NCI-H748 treated with DMSO at 0.1 percent for 48 hours (cell line): ENCODE data around the gene SLC17A7.
A peak's percentile ranks its signal among the peaks of the same experiment; 100 is the strongest.
"Not testable (repeated sequence)": the region's sequence is repeated elsewhere in the genome, so short reads cannot be mapped to it uniquely, and the experiment has no call there.

Source experiments
- DNase-seq: peaks from one replicate; lab custom pipeline; 2025; lab: John Stamatoyannopoulos, UW

The SLC17A7 gene

GRCh38 chr19:49441210-49441959 lies at the start of gene SLC17A7:
Gene SLC17A7, minus strand, starts transcription at chr19:49441527. Its CDS starts 148 bp downstream, at chr19:49441379.
- DNase-seq, result peak; percentile 50

GRCh38 chr19:49490287-49491029 lies 49.1 kb upstream of the SLC17A7 start:
- no peak for DNase-seq

GRCh38 chr19:49489601-49490167 lies 48.4 kb upstream of the SLC17A7 start:
- DNase-seq, result no peak

- no peak for DNase-seq
Measured at GRCh38 chr19:49488863-49489537, 47.7 kb upstream of the SLC17A7 start.

- DNase-seq, result no peak
Measured at GRCh38 chr19:49488046-49488862, 46.9 kb upstream of the SLC17A7 start.

GRCh38 chr19:49487277-49488045 lies 46.1 kb upstream of the SLC17A7 start, which contains the start of gene RPL13A:
Gene RPL13A, plus strand, starts transcription at chr19:49487608. Its CDS starts 22 bp downstream, at chr19:49487630.
- DNase-seq, result peak; percentile 99

- no peak for DNase-seq
Measured at GRCh38 chr19:49486710-49487276, 45.5 kb upstream of the SLC17A7 start.

- no peak for DNase-seq
Measured at GRCh38 chr19:49486232-49486631, 44.9 kb upstream of the SLC17A7 start.

GRCh38 chr19:49481020-49481683 lies 39.8 kb upstream of the SLC17A7 start:
- no peak for DNase-seq

- DNase-seq, result no peak
Measured at GRCh38 chr19:49479975-49480628, 38.8 kb upstream of the SLC17A7 start.

- DNase-seq, result no peak
Measured at GRCh38 chr19:49475995-49476880, 34.9 kb upstream of the SLC17A7 start.

GRCh38 chr19:49475191-49475917 lies 34.0 kb upstream of the SLC17A7 start:
- DNase-seq, result no peak

GRCh38 chr19:49474542-49474924 lies 33.2 kb upstream of the SLC17A7 start:
- DNase-seq, result no peak

GRCh38 chr19:49473868-49474541 lies 32.7 kb upstream of the SLC17A7 start, which contains the start of gene FLT3LG:
Gene FLT3LG, plus strand, starts transcription at chr19:49474215. Its CDS starts 425 bp downstream, at chr19:49474640.
- DNase-seq, result peak; percentile 79

GRCh38 chr19:49473501-49473867 lies 32.2 kb upstream of the SLC17A7 start:
- not testable (repeated sequence) for DNase-seq

GRCh38 chr19:49472936-49473335 lies 31.6 kb upstream of the SLC17A7 start:
- DNase-seq, result no peak

- no peak for DNase-seq
Measured at GRCh38 chr19:49470615-49470978, 29.3 kb upstream of the SLC17A7 start.
